Lung (tissue), 12 donors: ENCODE measurements around the gene SHOC2. TPM values are rescaled to one million over a fixed set of nuclear protein-coding genes. Genes with fewer than 3 reads are reported as not detected.

Experiments
- ATAC-seq: fragments of 200-7000 bp; cut with Tn5 transposase; one replicate; pipeline ENCODE4 v1.9.1; 2020; ENCODE audit warnings: moderate number of reproducible peaks; ENCODE audit not compliant: insufficient read depth, low FRiP score
- DNase-seq, 3 donors: peaks; one replicate each; pipeline ENCODE4 v3.0.0-alpha.2; 2013 to 2017
- H3K27ac ChIP-seq, 2 donors: one replicate each; pipeline ENCODE4 v1.5.1; 2013; ENCODE audit warnings: mild to moderate bottlenecking in 2 of 2, moderate library complexity in 2 of 2, control low read depth in 1 of 2, inconsistent platforms in 1 of 2, low read depth in 1 of 2, low read length in 1 of 2
- H3K27me3 ChIP-seq, 3 donors: one replicate each; pipeline ENCODE4 v1.5.1; 2013; ENCODE audit warnings: low read length in 2 of 3; ENCODE audit not compliant: control insufficient read depth in 3 of 3, insufficient read depth in 3 of 3
- H3K36me3 ChIP-seq, 4 donors: one replicate each; pipeline ENCODE4 v1.5.1; 2013; ENCODE audit warnings: low read length in 4 of 4, mild to moderate bottlenecking in 1 of 4, moderate library complexity in 1 of 4; ENCODE audit not compliant: control insufficient read depth in 4 of 4, insufficient read depth in 4 of 4
- H3K4me1 ChIP-seq, 5 donors: one replicate each; pipeline ENCODE4 v1.5.1; 2013; ENCODE audit warnings: low read length in 5 of 5, mild to moderate bottlenecking in 2 of 5, moderate library complexity in 1 of 5; ENCODE audit not compliant: control insufficient read depth in 5 of 5, insufficient read depth in 5 of 5
- H3K4me3 ChIP-seq: one replicate; pipeline ENCODE4 v1.5.1; 2013; ENCODE audit warnings: mild to moderate bottlenecking, control low read depth, moderate library complexity
- H3K9ac ChIP-seq, 2 donors: one replicate each; pipeline ENCODE4 v1.5.1; 2013; ENCODE audit warnings: low read length in 2 of 2, control low read depth in 1 of 2; ENCODE audit not compliant: insufficient read depth in 1 of 2
- H3K9me3 ChIP-seq, 4 donors: one replicate each; pipeline ENCODE4 v1.5.1; 2013; ENCODE audit warnings: low read length in 3 of 4, mild to moderate bottlenecking in 1 of 4, moderate library complexity in 1 of 4; ENCODE audit not compliant: control insufficient read depth in 4 of 4, insufficient read depth in 3 of 4
- CTCF ChIP-seq: IDR thresholded peaks from 2 replicates; pipeline ENCODE4 v1.5.1; 2012; ENCODE audit warnings: mild to moderate bottlenecking; ENCODE audit errors: control extremely low read depth, extremely low read depth
- WGBS, 2 donors: extraction: QIAGEN DNeasy Blood & Tissue Kit; methylation state at CpG; one replicate each; pipeline ENCODE4 v1.1.7; 2013; 5-methylcytosine and 5-hydroxymethylcytosine counted together
- polyA plus RNA-seq, 2 donors: library from polyadenylated mRNA; stranded (reverse); fragments of 200-250 nt; gene quantifications; one replicate each; pipeline ENCODE4 v1.2.1, GENCODE V29; 2013
- total RNA-seq, 2 donors: library from RNA; depleted of rRNA in 1 of 2; stranded (reverse); fragments of >200 nt in 1 of 2; gene quantifications; one replicate each; pipeline ENCODE4 v1.2.1, GENCODE V29; 2014 to 2021
- donor health status: control.
- donor health status: control.
- donor health status: Bipolar disorder and iron deficiency.
- donor health status: healthy.
- donor health status: DM: yes; HTN: yes; CAD: no.

Gene SHOC2
- total and polyA plus RNA-seq, 4 donors, result 17.3 to 74.9 (median 35.3) TPM

DNA sequence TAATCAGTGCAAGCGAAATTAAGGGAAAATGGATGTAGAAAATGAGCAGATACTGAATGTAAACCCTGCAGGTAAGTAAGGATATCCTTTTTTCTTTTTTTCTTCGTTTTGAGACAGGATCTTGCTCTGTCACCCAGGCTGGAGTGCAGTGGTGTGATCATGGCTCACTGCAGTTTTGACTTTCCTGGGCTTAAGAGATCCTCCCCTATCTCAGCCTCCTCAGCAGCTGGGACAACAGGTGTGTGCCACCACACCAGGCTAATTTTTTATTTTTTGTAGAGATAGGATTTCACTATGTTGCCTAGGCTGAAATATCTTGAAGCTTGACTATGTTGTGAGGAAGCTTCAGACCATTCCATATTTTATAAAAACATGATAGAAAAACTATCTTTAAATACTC, 43.4 kb upstream of the SHOC2 start:
- ATAC-seq (no peak), DNase-seq (no peak)
- H3K4me3 ChIP-seq, result no peak overlapping the region
- H3K27me3 ChIP-seq, result no peaks in the 10 kb centered on the region
- WGBS, 2 donors, result 74% methylated on average over 2 of the region's 2 CpGs
- H3K9ac ChIP-seq, result no peak overlapping the region
- no peaks in the 10 kb centered on the region for H3K9me3 ChIP-seq
- H3K36me3 ChIP-seq, result peaks cover 0 to 34% (median 3%) of the 10 kb centered on the region in 4 donors
- H3K27ac ChIP-seq, result no peak overlapping the region
- peaks cover 2 to 31% (median 6%) of the 10 kb centered on the region in 5 donors for H3K4me1 ChIP-seq
- TF ChIP-seq CTCF, result no peak

DNA sequence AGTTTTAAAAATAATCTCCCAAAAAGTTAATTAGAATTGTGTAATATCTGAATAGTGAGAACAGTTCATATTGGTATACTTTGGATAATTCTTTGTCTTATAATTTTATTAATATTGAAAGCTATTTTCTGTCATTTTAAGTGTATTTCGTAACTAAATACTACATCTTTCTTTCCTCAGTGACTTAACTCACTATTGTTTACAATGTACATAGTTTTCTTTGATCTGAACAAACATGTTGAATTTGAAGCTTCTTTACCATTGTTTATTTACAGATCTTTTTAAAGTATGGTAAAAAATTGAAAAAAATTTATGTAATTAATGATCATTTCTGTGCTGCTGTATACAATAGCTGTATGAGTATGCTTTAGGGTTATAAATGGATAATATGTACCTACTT, 42.6 kb upstream of the SHOC2 start:
- Histone ChIP-seq H3K9ac (no peak overlapping the region), H3K4me1 (peaks cover 2 to 27% (median 6%) of the 10 kb centered on the region in 5 donors), H3K9me3 (no peaks in the 10 kb centered on the region), H3K27ac (no peak overlapping the region), H3K4me3 (no peak overlapping the region), H3K36me3 (peaks cover 0 to 42% (median 8%) of the 10 kb centered on the region in 4 donors), H3K27me3 (no peaks in the 10 kb centered on the region)
- DNase-seq, result no peak
- no peak for TF ChIP-seq CTCF
- WGBS, 2 donors, result 86 to 88% methylated on average over 1 of the region's 1 CpG
- ATAC-seq, result no peak

GRCh38 chr10:110880012-110880411, 39.4 kb upstream of the SHOC2 start:
- DNase-seq (no peak), ATAC-seq (no peak)
- Histone ChIP-seq H3K27me3 (no peaks in the 10 kb centered on the region), H3K9me3 (no peaks in the 10 kb centered on the region), H3K4me1 (peaks cover 0 to 12% (median 6%) of the 10 kb centered on the region in 5 donors), H3K4me3 (no peak overlapping the region), H3K9ac (no peak overlapping the region), H3K36me3 (peaks cover 0 to 56% (median 14%) of the 10 kb centered on the region in 4 donors), H3K27ac (peak overlapping the region in 1 of 2 donors; percentile 21)
- 82 to 87% methylated on average over 3 of the region's 3 CpGs for WGBS, 2 donors
- no peak for TF ChIP-seq CTCF

GRCh38 chr10:110881247-110881646, 38.2 kb upstream of the SHOC2 start:
- no peak overlapping the region for H3K4me3 ChIP-seq
- peaks cover 0 to 6% (median 5%) of the 10 kb centered on the region in 5 donors for H3K4me1 ChIP-seq
- ATAC-seq, result no peak
- WGBS, 2 donors, result 92 to 93% methylated on average over 9 of the region's 9 CpGs
- H3K36me3 ChIP-seq, result peaks cover 0 to 57% (median 14%) of the 10 kb centered on the region in 4 donors
- DNase-seq, result no peak
- H3K9ac ChIP-seq, result no peak overlapping the region
- no peak overlapping the region for H3K27ac ChIP-seq
- H3K9me3 ChIP-seq, result no peaks in the 10 kb centered on the region
- no peaks in the 10 kb centered on the region for H3K27me3 ChIP-seq
- no peak for TF ChIP-seq CTCF
